ENCODE results near the gene AADAC.
"Not testable (repeated sequence)": the region's sequence is repeated elsewhere in the genome, so short reads cannot be mapped to it uniquely, and the experiment has no call there.

AADAC gene

GRCh38 chr3:151798466-151798865 lies 15.4 kb upstream of the AADAC start:
- DNase-seq (ENCODE audit: low read depth), result no peak

- DNase-seq (ENCODE audit: low read depth), result no peak
Measured at GRCh38 chr3:151800431-151800830, 13.5 kb upstream of the AADAC start.

- DNase-seq (ENCODE audit: low read depth), result no peak
Measured at GRCh38 chr3:151804267-151804666, 9.6 kb upstream of the AADAC start.

GRCh38 chr3:151806838-151807237 lies 7.1 kb upstream of the AADAC start:
- DNase-seq (ENCODE audit: low read depth), result no peak

GRCh38 chr3:151808926-151809325 lies 5.0 kb upstream of the AADAC start:
- DNase-seq (ENCODE audit: low read depth), result not testable (repeated sequence)

- no peak for DNase-seq (ENCODE audit: low read depth)
Measured at GRCh38 chr3:151811474-151811873, 2.4 kb upstream of the AADAC start.

- DNase-seq (ENCODE audit: low read depth), result no peak
Measured at GRCh38 chr3:151814588-151814987, 672 bp downstream of the AADAC start.

- no peak for DNase-seq (ENCODE audit: low read depth)
Measured at GRCh38 chr3:151816091-151816604, 2.2 kb downstream of the AADAC start.

- DNase-seq (ENCODE audit: low read depth), result no peak
Measured at GRCh38 chr3:151817473-151817872, 3.6 kb downstream of the AADAC start.

- no peak for DNase-seq (ENCODE audit: low read depth)
Measured at GRCh38 chr3:151818361-151818760, 4.4 kb downstream of the AADAC start.

- no peak for DNase-seq (ENCODE audit: low read depth)
Measured at GRCh38 chr3:151819910-151820309, 6.0 kb downstream of the AADAC start.

- DNase-seq (ENCODE audit: low read depth), result no peak
Measured at GRCh38 chr3:151827816-151828215, 13.9 kb downstream of the AADAC start.

GRCh38 chr3:151835751-151836525 lies 22.0 kb downstream of the AADAC start:
- no peak for DNase-seq (ENCODE audit: low read depth)

- DNase-seq (ENCODE audit: low read depth), result no peak
Measured at GRCh38 chr3:151837057-151837456, 23.1 kb downstream of the AADAC start.

GRCh38 chr3:151838574-151839312 lies 24.8 kb downstream of the AADAC start:
- no peak for DNase-seq (ENCODE audit: low read depth)

- DNase-seq (ENCODE audit: low read depth), result no peak
Measured at GRCh38 chr3:151839313-151839631, 25.4 kb downstream of the AADAC start.

GRCh38 chr3:151841801-151842200 lies 27.9 kb downstream of the AADAC start:
- no peak for DNase-seq (ENCODE audit: low read depth)

GRCh38 chr3:151843275-151843674 lies 29.4 kb downstream of the AADAC start:
- DNase-seq (ENCODE audit: low read depth), result no peak

- no peak for DNase-seq (ENCODE audit: low read depth)
Measured at GRCh38 chr3:151845306-151845905, 31.5 kb downstream of the AADAC start.

GRCh38 chr3:151850065-151850464 lies 36.1 kb downstream of the AADAC start:
- not testable (repeated sequence) for DNase-seq (ENCODE audit: low read depth)

- no peak for DNase-seq (ENCODE audit: low read depth)
Measured at GRCh38 chr3:151852074-151852811, 38.3 kb downstream of the AADAC start.

- no peak for DNase-seq (ENCODE audit: low read depth)
Measured at GRCh38 chr3:151856118-151856517, 42.2 kb downstream of the AADAC start.
